ENCODE results near the gene USP24. TPM values are rescaled to one million over a fixed set of nuclear protein-coding genes. Genes with fewer than 3 reads are reported as not detected.

The USP24 gene
- polyA plus RNA-seq, 1 of the 3 experiments (the other 2 are of a cell fraction) = 8.1 TPM

GRCh38 chr1:55257958-55258357 lies 42.8 kb upstream of the USP24 start:
- no peaks in the 10 kb centered on the region for H3K27me3 ChIP-seq (ENCODE audit: insufficient read depth)
- WGBS (ENCODE audit: low lambda C conversion rate) = 69% methylated on average over 3 of the region's 3 CpGs
- no peaks in the 10 kb centered on the region for H3K9me2 ChIP-seq
- H3K9ac ChIP-seq = no peak overlapping the region
- H3K79me2 ChIP-seq (ENCODE audit: insufficient read depth) = no peaks in the 10 kb centered on the region; the same call in 1 of the 2 replicates
- H3K4me3 ChIP-seq (ENCODE audit: low read depth in 2 of 2, low read length in 1 of 2) = no peak overlapping the region
- no peak overlapping the region for H3K27ac ChIP-seq (ENCODE audit: low read depth in 2 of 2, low read length in 1 of 2)
- no peaks in the 10 kb centered on the region for H3K9me3 ChIP-seq
- ChIA-PET POLR2A (no interaction called here), CTCF (interaction anchor here (1.0 kb wide), 1 partner anchor 117 kb away, joined by 3 read pairs; no protein-coding TSS in a partner anchor)
- H3K36me3 ChIP-seq (replicated peaks in 1 of 2; ENCODE audit: control insufficient read depth in 1 of 2, insufficient read depth in 2 of 2, low read length in 1 of 2) = no peaks in the 10 kb centered on the region
- H3F3A ChIP-seq (replicated peaks; ENCODE audit: insufficient read depth) = no peaks in the 10 kb centered on the region
- no peak overlapping the region for H3K4me2 ChIP-seq
- H4K20me1 ChIP-seq (ENCODE audit: insufficient read depth) = no peaks in the 10 kb centered on the region
- DNase-seq = no peak
- no peaks in the 10 kb centered on the region for H3K4me1 ChIP-seq (ENCODE audit: control insufficient read depth in 1 of 2, insufficient read depth in 2 of 2, low read depth in 1 of 2, low read length in 1 of 2)
- TF ChIP-seq, protein P1, sequence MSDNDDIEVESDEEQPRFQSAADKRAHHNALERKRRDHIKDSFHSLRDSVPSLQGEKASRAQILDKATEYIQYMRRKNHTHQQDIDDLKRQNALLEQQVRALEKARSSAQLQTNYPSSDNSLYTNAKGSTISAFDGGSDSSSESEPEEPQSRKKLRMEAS (IDR thresholded peaks at IDR 0.05; ENCODE audit: low read depth) = no peak
- no peak for TF ChIP-seq TEAD4 (IDR thresholded peaks at IDR 0.05; ENCODE audit: borderline replicate concordance, insufficient read depth)
- no peak for TF ChIP-seq POLR2AphosphoS5 (IDR thresholded peaks at IDR 0.05; ENCODE audit: low read depth, low read length)
- TF ChIP-seq CTCF (IDR thresholded peaks at IDR 0.05) = no peak
- H2AFZ ChIP-seq (ENCODE audit: low read depth) = no peak overlapping the region

GRCh38 chr1:55255901-55256300 lies 40.7 kb upstream of the USP24 start:
- CTCF ChIA-PET = interaction anchor here (0.6 to 1.6 kb wide), 4 partner anchors 13 to 666 kb away, joined by 3 to 7 read pairs (median 3); no protein-coding TSS in a partner anchor
- WGBS (ENCODE audit: low lambda C conversion rate) = 96% methylated on average over 3 of the region's 3 CpGs
- H2AFZ ChIP-seq (ENCODE audit: low read depth) = no peak overlapping the region

DNA sequence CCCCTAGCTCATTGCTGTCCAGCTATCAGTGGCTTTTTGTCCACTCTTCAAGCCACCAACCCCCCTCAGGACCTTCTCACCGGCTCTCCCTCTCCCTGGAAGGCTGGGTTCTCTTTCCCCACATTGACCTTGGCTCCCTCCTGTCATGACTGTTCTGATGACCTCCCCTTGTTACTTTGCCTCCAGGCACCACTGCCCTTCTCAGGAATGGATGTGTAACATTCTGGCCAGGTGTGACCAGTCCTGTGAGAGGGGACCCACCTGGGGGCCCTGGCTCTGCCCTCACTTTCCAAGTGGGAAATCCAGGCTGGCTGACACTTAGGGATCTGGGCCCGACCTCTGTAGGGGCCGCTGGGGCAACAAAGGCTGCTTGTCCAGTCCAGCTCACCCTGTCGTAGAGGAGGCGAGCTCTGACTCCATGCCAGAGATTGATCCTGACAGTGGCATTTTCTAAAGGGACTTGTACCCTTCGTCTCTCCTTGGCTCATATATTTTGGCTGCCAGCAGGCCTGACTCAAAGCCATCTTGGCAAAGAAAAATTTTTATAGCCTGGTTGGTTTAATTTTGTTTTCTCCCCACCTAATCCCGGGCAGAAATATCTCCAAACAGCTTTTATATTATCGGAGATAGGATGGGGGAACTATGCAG lies 37.9 kb upstream of the USP24 start:
- no peaks in the 10 kb centered on the region for H3K9me3 ChIP-seq
- no peaks in the 10 kb centered on the region; the same call in 1 of the 2 replicates for H3K79me2 ChIP-seq (ENCODE audit: insufficient read depth)
- no peaks in the 10 kb centered on the region for H4K20me1 ChIP-seq (ENCODE audit: insufficient read depth)
- no peak overlapping the region for H3K4me3 ChIP-seq (ENCODE audit: low read depth in 2 of 2, low read length in 1 of 2)
- no peak for TF ChIP-seq FOXJ3 (CRISPR knock-in tag; IDR thresholded peaks at IDR 0.05)
- H3K36me3 ChIP-seq (replicated peaks in 1 of 2; ENCODE audit: control insufficient read depth in 1 of 2, insufficient read depth in 2 of 2, low read length in 1 of 2) = no peaks in the 10 kb centered on the region
- 75% methylated on average over 6 of the region's 8 CpGs for WGBS (ENCODE audit: low lambda C conversion rate)
- ChIA-PET CTCF (interaction anchor here (2.9 kb wide), 1 partner anchor 24 kb away, joined by 9 read pairs; no protein-coding TSS in a partner anchor), POLR2A (no interaction called here)
- DNase-seq = no peak
- H3K27ac ChIP-seq (ENCODE audit: low read depth in 2 of 2, low read length in 1 of 2) = no peak overlapping the region
- no peak overlapping the region for H2AFZ ChIP-seq (ENCODE audit: low read depth)
- H3K27me3 ChIP-seq (ENCODE audit: insufficient read depth) = no peaks in the 10 kb centered on the region
- no peak overlapping the region for H3K4me2 ChIP-seq
- H3K9me2 ChIP-seq = no peaks in the 10 kb centered on the region
- H3F3A ChIP-seq (replicated peaks; ENCODE audit: insufficient read depth) = no peaks in the 10 kb centered on the region
- no peaks in the 10 kb centered on the region; a peak in 1 of 4 replicates for H3K4me1 ChIP-seq (ENCODE audit: control insufficient read depth in 1 of 2, insufficient read depth in 2 of 2, low read depth in 1 of 2, low read length in 1 of 2)
- H3K9ac ChIP-seq = no peak overlapping the region

More at GRCh38 chr1:55255901-55256300, 40.7 kb upstream of the USP24 start:
- Histone ChIP-seq H3K4me2 (no peak overlapping the region), H3K27ac (ENCODE audit: low read depth in 2 of 2, low read length in 1 of 2) (no peak overlapping the region), H3K9me3 (no peaks in the 10 kb centered on the region), H3K27me3 (ENCODE audit: insufficient read depth) (no peaks in the 10 kb centered on the region), H3K4me3 (ENCODE audit: low read depth in 2 of 2, low read length in 1 of 2) (no peak overlapping the region), H3K4me1 (ENCODE audit: control insufficient read depth in 1 of 2, insufficient read depth in 2 of 2, low read depth in 1 of 2, low read length in 1 of 2) (no peaks in the 10 kb centered on the region), H3K79me2 (ENCODE audit: insufficient read depth) (no peaks in the 10 kb centered on the region; the same call in 1 of the 2 replicates), H4K20me1 (ENCODE audit: insufficient read depth) (no peaks in the 10 kb centered on the region), H3K9ac (no peak overlapping the region), H3K9me2 (no peaks in the 10 kb centered on the region), H3F3A (replicated peaks; ENCODE audit: insufficient read depth) (no peaks in the 10 kb centered on the region), H3K36me3 (replicated peaks in 1 of 2; ENCODE audit: control insufficient read depth in 1 of 2, insufficient read depth in 2 of 2, low read length in 1 of 2) (no peaks in the 10 kb centered on the region)
- POLR2A ChIA-PET = no interaction called here
- DNase-seq = no peak
- no peak for TF ChIP-seq JUND (IDR thresholded peaks at IDR 0.05)
- TF ChIP-seq GABPA (IDR thresholded peaks at IDR 0.05; ENCODE audit: low read depth) = no peak
- no peak for TF ChIP-seq RXRA (IDR thresholded peaks at IDR 0.05; ENCODE audit: borderline replicate concordance, low read depth)
- TF ChIP-seq TEAD4 (IDR thresholded peaks at IDR 0.05; ENCODE audit: borderline replicate concordance, insufficient read depth) = no peak
- TF ChIP-seq, protein P1 (IDR thresholded peaks at IDR 0.05; ENCODE audit: low read depth) = no peak
- no peak for TF ChIP-seq TAF1 (IDR thresholded peaks at IDR 0.05; ENCODE audit: borderline replicate concordance, low read depth, low read length)
